Uterus (tissue), 2 donors: Measurements from ENCODE around the gene MYBL2.

Source experiments
- CTCF ChIP-seq, 4 experiments: fragments of 200-600 bp in 2 of 4; fragments of 450-650 bp in 2 of 4; sonication (generic) in 2 of 4; IDR thresholded peaks; one replicate each; pipeline ENCODE4 v1.5.1; 2016 to 2019; ENCODE audit warnings: antibody characterized with exemption in 4 of 4, mild to moderate bottlenecking in 2 of 4, moderate library complexity in 1 of 4
- POLR2A ChIP-seq, 2 donors: fragments of 450-650 bp; IDR thresholded peaks; one replicate each; pipeline ENCODE4 v1.6.1; 2016; ENCODE audit warnings: antibody characterized with exemption in 2 of 2, mild to moderate bottlenecking in 1 of 2, moderate library complexity in 1 of 2

- TF ChIP-seq CTCF (IDR thresholded peaks at IDR 0.05): no peak
- TF ChIP-seq POLR2A (IDR thresholded peaks at IDR 0.05): no peak
These were observed 11.0 kb upstream of the MYBL2 start for GRCh38 chr20:43655937-43656336.
